Measurements from ENCODE around the gene ANKRD11. TPM values are rescaled to one million over a fixed set of nuclear protein-coding genes. Genes with fewer than 3 reads are reported as not detected.
A peak's percentile ranks its signal among the peaks of the same experiment; 100 is the strongest.

ANKRD11 gene
- total and polyA plus RNA-seq, 8 donors, result 90.7 to 123 (median 98.4) TPM

GRCh38 chr16:89280546-89281188 is 209.7 kb downstream of the ANKRD11 start:
- H3K27ac ChIP-seq, result no peak overlapping the region
- no peaks in the 10 kb centered on the region for H3K9me3 ChIP-seq
- no peaks in the 10 kb centered on the region for H3K27me3 ChIP-seq
- H3K36me3 ChIP-seq, result peaks cover 0 to 97% of the 10 kb centered on the region in 2 donors
- H3K4me3 ChIP-seq, result no peak overlapping the region
- TF ChIP-seq, protein P1, sequence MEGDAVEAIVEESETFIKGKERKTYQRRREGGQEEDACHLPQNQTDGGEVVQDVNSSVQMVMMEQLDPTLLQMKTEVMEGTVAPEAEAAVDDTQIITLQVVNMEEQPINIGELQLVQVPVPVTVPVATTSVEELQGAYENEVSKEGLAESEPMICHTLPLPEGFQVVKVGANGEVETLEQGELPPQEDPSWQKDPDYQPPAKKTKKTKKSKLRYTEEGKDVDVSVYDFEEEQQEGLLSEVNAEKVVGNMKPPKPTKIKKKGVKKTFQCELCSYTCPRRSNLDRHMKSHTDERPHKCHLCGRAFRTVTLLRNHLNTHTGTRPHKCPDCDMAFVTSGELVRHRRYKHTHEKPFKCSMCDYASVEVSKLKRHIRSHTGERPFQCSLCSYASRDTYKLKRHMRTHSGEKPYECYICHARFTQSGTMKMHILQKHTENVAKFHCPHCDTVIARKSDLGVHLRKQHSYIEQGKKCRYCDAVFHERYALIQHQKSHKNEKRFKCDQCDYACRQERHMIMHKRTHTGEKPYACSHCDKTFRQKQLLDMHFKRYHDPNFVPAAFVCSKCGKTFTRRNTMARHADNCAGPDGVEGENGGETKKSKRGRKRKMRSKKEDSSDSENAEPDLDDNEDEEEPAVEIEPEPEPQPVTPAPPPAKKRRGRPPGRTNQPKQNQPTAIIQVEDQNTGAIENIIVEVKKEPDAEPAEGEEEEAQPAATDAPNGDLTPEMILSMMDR (IDR thresholded peaks at IDR 0.05), result no peak
- intact Hi-C loops (cut with DNase I), result no loop called here
- H3K4me1 ChIP-seq, result no peaks in the 10 kb centered on the region
- ATAC-seq (no peak), DNase-seq (peak in 1 of 4 donors; percentile 70)

GRCh38 chr16:89279666-89280481 is 210.5 kb downstream of the ANKRD11 start:
- intact Hi-C loops (cut with DNase I), result no loop called here
- ATAC-seq (no peak), DNase-seq (peak in 1 of 4 donors; percentile 73)
- no peak overlapping the region for H3K27ac ChIP-seq
- H3K4me1 ChIP-seq, result no peaks in the 10 kb centered on the region
- H3K9me3 ChIP-seq, result no peaks in the 10 kb centered on the region
- TF ChIP-seq, protein P1 (IDR thresholded peaks at IDR 0.05), result no peak
- peaks cover 0 to 97% of the 10 kb centered on the region in 2 donors for H3K36me3 ChIP-seq
- no peaks in the 10 kb centered on the region for H3K27me3 ChIP-seq
- H3K4me3 ChIP-seq, result no peak overlapping the region

DNA sequence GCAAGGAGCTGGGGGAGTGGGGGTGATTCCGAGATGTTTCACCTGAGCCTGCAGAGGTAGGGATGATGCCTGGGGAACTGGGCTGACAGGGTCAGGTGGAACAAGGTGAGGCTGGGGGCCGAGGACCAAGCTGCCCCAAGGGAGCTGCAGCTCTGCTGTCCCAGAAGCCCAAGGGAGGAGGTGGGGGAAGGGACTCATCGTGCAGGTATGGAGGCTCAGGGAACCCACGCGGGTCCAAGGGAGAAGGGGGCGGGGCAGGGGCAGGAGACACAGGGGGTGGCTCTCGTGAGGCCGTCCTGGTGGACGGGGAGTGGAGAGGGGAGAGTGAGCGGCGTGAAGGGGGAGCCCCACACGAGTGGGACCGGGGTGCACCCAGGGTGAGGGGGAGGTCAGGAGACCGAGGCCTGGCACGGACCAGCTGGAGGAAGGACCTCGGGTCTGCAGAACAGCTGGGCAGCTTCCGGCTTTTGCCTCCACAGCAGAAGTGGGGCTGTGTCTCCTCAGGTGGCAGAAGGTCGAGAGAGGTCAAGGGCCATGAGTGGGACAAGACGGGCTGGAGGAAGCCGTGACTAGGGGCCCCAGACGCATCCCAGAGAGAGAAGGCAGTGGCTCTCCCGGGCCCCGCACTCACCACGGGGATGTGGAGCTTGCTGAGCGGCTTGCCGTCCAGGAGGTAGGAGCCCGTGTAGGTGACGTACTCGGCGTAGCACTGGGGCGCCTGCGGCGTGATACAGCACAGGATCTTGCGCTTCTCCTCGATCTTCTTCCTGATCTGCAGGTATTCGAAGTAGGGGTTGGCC is 211.7 kb downstream of the ANKRD11 start:
- Histone ChIP-seq H3K4me1 (no peaks in the 10 kb centered on the region), H3K36me3 (peaks cover 0 to 97% of the 10 kb centered on the region in 2 donors), H3K27me3 (no peaks in the 10 kb centered on the region), H3K4me3 (no peak overlapping the region), H3K9me3 (no peaks in the 10 kb centered on the region), H3K27ac (no peak overlapping the region)
- DNase-seq, result peak in 1 of 4 donors; percentile 72
- no peak for ATAC-seq
- intact Hi-C loops (cut with DNase I), result no loop called here
- TF ChIP-seq, protein P1 (IDR thresholded peaks at IDR 0.05), result no peak

GRCh38 chr16:89277641-89278341 is 212.6 kb downstream of the ANKRD11 start:
- DNase-seq (peak in 1 of 4 donors; percentile 74), ATAC-seq (no peak)
- TF ChIP-seq, protein P1 (IDR thresholded peaks at IDR 0.05), result no peak
- no peaks in the 10 kb centered on the region for H3K27me3 ChIP-seq
- H3K27ac ChIP-seq, result no peak overlapping the region
- H3K9me3 ChIP-seq, result no peaks in the 10 kb centered on the region
- peaks cover 0 to 97% of the 10 kb centered on the region in 2 donors for H3K36me3 ChIP-seq
- intact Hi-C loops (cut with DNase I), result no loop called here
- no peaks in the 10 kb centered on the region for H3K4me1 ChIP-seq
- no peak overlapping the region for H3K4me3 ChIP-seq

Measured in left lung (tissue), 10 donors.